ENCODE data around the gene CADM3. TPM values are rescaled to one million over a fixed set of nuclear protein-coding genes. Genes with fewer than 3 reads are reported as not detected.

The CADM3 gene
- total RNA-seq, 1 donor from 2014 or later = 18.2 TPM

GRCh38 chr1:159163614-159164228 is 7.7 kb upstream of the CADM3 start:
- Histone ChIP-seq H3K27ac (ENCODE audit: low read depth, low read length) (no peak overlapping the region), H3K27me3 (ENCODE audit: insufficient read depth, low read length) (peaks cover 9% of the 10 kb centered on the region), H3K4me3 (ENCODE audit: insufficient read depth, low read depth, low read length) (no peak overlapping the region), H3K4me2 (ENCODE audit: low read length) (no peak overlapping the region), H3K36me3 (ENCODE audit: insufficient read depth, low read length) (no peaks in the 10 kb centered on the region), H3K9ac (ENCODE audit: low read length) (no peak overlapping the region), H3K4me1 (ENCODE audit: insufficient read depth, low read length) (peaks cover 7% of the 10 kb centered on the region), H3K79me2 (ENCODE audit: insufficient read depth, low read length) (no peaks in the 10 kb centered on the region), H3K9me3 (ENCODE audit: insufficient read depth, low read depth, low read length) (no peaks in the 10 kb centered on the region), H2AFZ (ENCODE audit: low read depth, low read length) (no peak overlapping the region), H4K20me1 (ENCODE audit: insufficient read depth, low read length) (no peaks in the 10 kb centered on the region)
- no peaks in the 10 kb centered on the region for H3K9me3 Mint-ChIP-seq (ENCODE audit: unreplicated experiment)
- DNase-seq (ENCODE audit: low read depth) (no peak), FAIRE-seq (no peak)
- peaks cover 12% of the 10 kb centered on the region for H3K27me3 Mint-ChIP-seq (ENCODE audit: low read depth, unreplicated experiment)
- H3K36me3 Mint-ChIP-seq (ENCODE audit: low read depth, unreplicated experiment) = no peaks in the 10 kb centered on the region
- no peak for TF ChIP-seq CTCF (IDR thresholded peaks at IDR 0.05; ENCODE audit: insufficient read depth, low read depth, low read length)
- no peak for TF ChIP-seq EZH2 (IDR thresholded peaks at IDR 0.05; ENCODE audit: insufficient read depth, low read length)
- no peak overlapping the region for H3K4me3 Mint-ChIP-seq (ENCODE audit: unreplicated experiment)
- no peak overlapping the region for H3K27ac Mint-ChIP-seq (ENCODE audit: unreplicated experiment)
- H3K4me1 Mint-ChIP-seq (ENCODE audit: low read depth, unreplicated experiment) = peaks cover 6% of the 10 kb centered on the region

- Histone ChIP-seq H4K20me1 (ENCODE audit: insufficient read depth, low read length) (no peaks in the 10 kb centered on the region), H2AFZ (ENCODE audit: low read depth, low read length) (no peak overlapping the region), H3K4me1 (ENCODE audit: insufficient read depth, low read length) (no peaks in the 10 kb centered on the region), H3K27ac (ENCODE audit: low read depth, low read length) (no peak overlapping the region), H3K9ac (ENCODE audit: low read length) (no peak overlapping the region), H3K4me2 (ENCODE audit: low read length) (no peak overlapping the region), H3K4me3 (ENCODE audit: insufficient read depth, low read depth, low read length) (no peak overlapping the region), H3K36me3 (ENCODE audit: insufficient read depth, low read length) (no peaks in the 10 kb centered on the region), H3K27me3 (ENCODE audit: insufficient read depth, low read length) (peaks cover 32% of the 10 kb centered on the region), H3K9me3 (ENCODE audit: insufficient read depth, low read depth, low read length) (no peaks in the 10 kb centered on the region), H3K79me2 (ENCODE audit: insufficient read depth, low read length) (no peaks in the 10 kb centered on the region)
- Mint-ChIP-seq H3K27me3 (ENCODE audit: low read depth, unreplicated experiment) (peaks cover 37% of the 10 kb centered on the region), H3K4me1 (ENCODE audit: low read depth, unreplicated experiment) (no peaks in the 10 kb centered on the region), H3K4me3 (ENCODE audit: unreplicated experiment) (no peak overlapping the region), H3K36me3 (ENCODE audit: low read depth, unreplicated experiment) (no peaks in the 10 kb centered on the region), H3K9me3 (ENCODE audit: unreplicated experiment) (no peaks in the 10 kb centered on the region), H3K27ac (ENCODE audit: unreplicated experiment) (no peak overlapping the region)
- TF ChIP-seq CTCF (IDR thresholded peaks at IDR 0.05; ENCODE audit: insufficient read depth, low read depth, low read length) = no peak
- TF ChIP-seq EZH2 (IDR thresholded peaks at IDR 0.05; ENCODE audit: insufficient read depth, low read length) = no peak
- FAIRE-seq (no peak), DNase-seq (ENCODE audit: low read depth) (no peak)
Measured at GRCh38 chr1:159168043-159168442, 3.4 kb upstream of the CADM3 start.

- Histone ChIP-seq H3K9me3 (ENCODE audit: insufficient read depth, low read depth, low read length) (no peaks in the 10 kb centered on the region), H2AFZ (ENCODE audit: low read depth, low read length) (no peak overlapping the region), H3K79me2 (ENCODE audit: insufficient read depth, low read length) (no peaks in the 10 kb centered on the region), H3K9ac (ENCODE audit: low read length) (no peak overlapping the region), H4K20me1 (ENCODE audit: insufficient read depth, low read length) (no peaks in the 10 kb centered on the region), H3K27ac (ENCODE audit: low read depth, low read length) (no peak overlapping the region), H3K27me3 (ENCODE audit: insufficient read depth, low read length) (peaks cover 40% of the 10 kb centered on the region), H3K4me3 (ENCODE audit: insufficient read depth, low read depth, low read length) (no peak overlapping the region), H3K4me1 (ENCODE audit: insufficient read depth, low read length) (no peaks in the 10 kb centered on the region), H3K36me3 (ENCODE audit: insufficient read depth, low read length) (no peaks in the 10 kb centered on the region), H3K4me2 (ENCODE audit: low read length) (no peak overlapping the region)
- no peaks in the 10 kb centered on the region for H3K36me3 Mint-ChIP-seq (ENCODE audit: low read depth, unreplicated experiment)
- DNase-seq (ENCODE audit: low read depth) = no peak
- H3K4me3 Mint-ChIP-seq (ENCODE audit: unreplicated experiment) = peak overlapping the region; percentile 82
- H3K4me1 Mint-ChIP-seq (ENCODE audit: low read depth, unreplicated experiment) = peaks cover 6% of the 10 kb centered on the region
- no peak for TF ChIP-seq EZH2 (IDR thresholded peaks at IDR 0.05; ENCODE audit: insufficient read depth, low read length)
- TF ChIP-seq CTCF (IDR thresholded peaks at IDR 0.05; ENCODE audit: insufficient read depth, low read depth, low read length) = no peak
- no peak overlapping the region for H3K27ac Mint-ChIP-seq (ENCODE audit: unreplicated experiment)
- no peaks in the 10 kb centered on the region for H3K9me3 Mint-ChIP-seq (ENCODE audit: unreplicated experiment)
- H3K27me3 Mint-ChIP-seq (ENCODE audit: low read depth, unreplicated experiment) = peaks cover 34% of the 10 kb centered on the region
- FAIRE-seq = no peak
Measured at GRCh38 chr1:159170639-159171038, 776 bp upstream of the CADM3 start.
